ENCODE measurements around the gene MYZAP.
A peak's percentile ranks its signal among the peaks of the same experiment; 100 is the strongest.

The MYZAP gene

GRCh38 chr15:57591822-57592367 is at the start of gene MYZAP:
TSS of gene MYZAP (plus strand) at chr15:57591904. CDS start at chr15:57592035, 131 bp downstream.
- Histone ChIP-seq H2AFZ (ENCODE audit: low read length, unreplicated experiment) (peak within 1 kb of the TSS; percentile 97), H3K79me2 (ENCODE audit: control insufficient read depth, insufficient read depth, low read length, unreplicated experiment) (no peaks in the 10 kb centered on the region), H3K27me3 (ENCODE audit: insufficient read depth, low read length) (no peaks in the 10 kb centered on the region), H3K4me1 (ENCODE audit: control insufficient read depth, insufficient read depth, low read length, unreplicated experiment) (peaks cover 33% of the 10 kb centered on the region), H3K36me3 (ENCODE audit: insufficient read depth, low read length) (no peaks in the 10 kb centered on the region), H3K27ac (ENCODE audit: low read depth, low read length) (no peak within 1 kb of the TSS), H3K4me3 (ENCODE audit: low read depth, low read length) (peak within 1 kb of the TSS; percentile 86)

GRCh38 chr15:57542505-57542817 is 49.2 kb upstream of the MYZAP start:
- H3K4me3 ChIP-seq (ENCODE audit: low read depth, low read length), result no peak overlapping the region
- H3K36me3 ChIP-seq (ENCODE audit: insufficient read depth, low read length), result no peaks in the 10 kb centered on the region
- H3K27ac ChIP-seq (ENCODE audit: low read depth, low read length), result no peak overlapping the region
- H3K27me3 ChIP-seq (ENCODE audit: insufficient read depth, low read length), result no peaks in the 10 kb centered on the region
- peaks cover 5% of the 10 kb centered on the region for H3K4me1 ChIP-seq (ENCODE audit: control insufficient read depth, insufficient read depth, low read length, unreplicated experiment)
- no peak overlapping the region for H2AFZ ChIP-seq (ENCODE audit: low read length, unreplicated experiment)
- H3K79me2 ChIP-seq (ENCODE audit: control insufficient read depth, insufficient read depth, low read length, unreplicated experiment), result no peaks in the 10 kb centered on the region

GRCh38 chr15:57544848-57545480 is 46.7 kb upstream of the MYZAP start:
- H2AFZ ChIP-seq (ENCODE audit: low read length, unreplicated experiment), result no peak overlapping the region
- no peaks in the 10 kb centered on the region for H3K36me3 ChIP-seq (ENCODE audit: insufficient read depth, low read length)
- no peaks in the 10 kb centered on the region for H3K79me2 ChIP-seq (ENCODE audit: control insufficient read depth, insufficient read depth, low read length, unreplicated experiment)
- H3K4me3 ChIP-seq (ENCODE audit: low read depth, low read length), result no peak overlapping the region
- H3K4me1 ChIP-seq (ENCODE audit: control insufficient read depth, insufficient read depth, low read length, unreplicated experiment), result no peaks in the 10 kb centered on the region
- H3K27me3 ChIP-seq (ENCODE audit: insufficient read depth, low read length), result no peaks in the 10 kb centered on the region
- no peak overlapping the region for H3K27ac ChIP-seq (ENCODE audit: low read depth, low read length)

- Histone ChIP-seq H3K36me3 (ENCODE audit: insufficient read depth, low read length) (no peaks in the 10 kb centered on the region), H3K4me3 (ENCODE audit: low read depth, low read length) (no peak overlapping the region), H3K27me3 (ENCODE audit: insufficient read depth, low read length) (no peaks in the 10 kb centered on the region), H3K4me1 (ENCODE audit: control insufficient read depth, insufficient read depth, low read length, unreplicated experiment) (peaks cover 5% of the 10 kb centered on the region), H2AFZ (ENCODE audit: low read length, unreplicated experiment) (no peak overlapping the region), H3K27ac (ENCODE audit: low read depth, low read length) (no peak overlapping the region), H3K79me2 (ENCODE audit: control insufficient read depth, insufficient read depth, low read length, unreplicated experiment) (no peaks in the 10 kb centered on the region)
Measured at GRCh38 chr15:57545995-57546394, 45.7 kb upstream of the MYZAP start.

- no peaks in the 10 kb centered on the region for H3K27me3 ChIP-seq (ENCODE audit: insufficient read depth, low read length)
- H3K4me1 ChIP-seq (ENCODE audit: control insufficient read depth, insufficient read depth, low read length, unreplicated experiment), result peaks cover 18% of the 10 kb centered on the region
- H3K79me2 ChIP-seq (ENCODE audit: control insufficient read depth, insufficient read depth, low read length, unreplicated experiment), result no peaks in the 10 kb centered on the region
- H3K4me3 ChIP-seq (ENCODE audit: low read depth, low read length), result no peak overlapping the region
- no peaks in the 10 kb centered on the region for H3K36me3 ChIP-seq (ENCODE audit: insufficient read depth, low read length)
- no peak overlapping the region for H2AFZ ChIP-seq (ENCODE audit: low read length, unreplicated experiment)
- no peak overlapping the region for H3K27ac ChIP-seq (ENCODE audit: low read depth, low read length)
Measured at GRCh38 chr15:57547243-57547755, 44.4 kb upstream of the MYZAP start.

GRCh38 chr15:57548351-57548750 is 43.4 kb upstream of the MYZAP start:
- no peak overlapping the region for H2AFZ ChIP-seq (ENCODE audit: low read length, unreplicated experiment)
- H3K27me3 ChIP-seq (ENCODE audit: insufficient read depth, low read length), result no peaks in the 10 kb centered on the region
- no peak overlapping the region for H3K4me3 ChIP-seq (ENCODE audit: low read depth, low read length)
- peaks cover 20% of the 10 kb centered on the region for H3K4me1 ChIP-seq (ENCODE audit: control insufficient read depth, insufficient read depth, low read length, unreplicated experiment)
- no peaks in the 10 kb centered on the region for H3K36me3 ChIP-seq (ENCODE audit: insufficient read depth, low read length)
- no peaks in the 10 kb centered on the region for H3K79me2 ChIP-seq (ENCODE audit: control insufficient read depth, insufficient read depth, low read length, unreplicated experiment)
- H3K27ac ChIP-seq (ENCODE audit: low read depth, low read length), result no peak overlapping the region

- Histone ChIP-seq H3K4me3 (ENCODE audit: low read depth, low read length) (no peak overlapping the region), H3K27me3 (ENCODE audit: insufficient read depth, low read length) (no peaks in the 10 kb centered on the region), H3K4me1 (ENCODE audit: control insufficient read depth, insufficient read depth, low read length, unreplicated experiment) (peaks cover 20% of the 10 kb centered on the region), H3K36me3 (ENCODE audit: insufficient read depth, low read length) (no peaks in the 10 kb centered on the region), H2AFZ (ENCODE audit: low read length, unreplicated experiment) (no peak overlapping the region), H3K27ac (ENCODE audit: low read depth, low read length) (no peak overlapping the region), H3K79me2 (ENCODE audit: control insufficient read depth, insufficient read depth, low read length, unreplicated experiment) (no peaks in the 10 kb centered on the region)
Measured at GRCh38 chr15:57548835-57549234, 42.9 kb upstream of the MYZAP start.

- Histone ChIP-seq H3K27me3 (ENCODE audit: insufficient read depth, low read length) (no peaks in the 10 kb centered on the region), H3K27ac (ENCODE audit: low read depth, low read length) (no peak overlapping the region)
Measured at GRCh38 chr15:57549935-57550334, 41.8 kb upstream of the MYZAP start.

GRCh38 chr15:57550640-57551039 is 41.1 kb upstream of the MYZAP start:
- no peak overlapping the region for H3K27ac ChIP-seq (ENCODE audit: low read depth, low read length)
- no peak overlapping the region for H2AFZ ChIP-seq (ENCODE audit: low read length, unreplicated experiment)
- H3K4me3 ChIP-seq (ENCODE audit: low read depth, low read length), result no peak overlapping the region
- H3K36me3 ChIP-seq (ENCODE audit: insufficient read depth, low read length), result no peaks in the 10 kb centered on the region
- no peaks in the 10 kb centered on the region for H3K79me2 ChIP-seq (ENCODE audit: control insufficient read depth, insufficient read depth, low read length, unreplicated experiment)
- no peaks in the 10 kb centered on the region for H3K27me3 ChIP-seq (ENCODE audit: insufficient read depth, low read length)
- H3K4me1 ChIP-seq (ENCODE audit: control insufficient read depth, insufficient read depth, low read length, unreplicated experiment), result peaks cover 20% of the 10 kb centered on the region

More at GRCh38 chr15:57549935-57550334, 41.8 kb upstream of the MYZAP start:
- no peak overlapping the region for H2AFZ ChIP-seq (ENCODE audit: low read length, unreplicated experiment)
- no peaks in the 10 kb centered on the region for H3K79me2 ChIP-seq (ENCODE audit: control insufficient read depth, insufficient read depth, low read length, unreplicated experiment)
- no peaks in the 10 kb centered on the region for H3K36me3 ChIP-seq (ENCODE audit: insufficient read depth, low read length)
- peaks cover 20% of the 10 kb centered on the region for H3K4me1 ChIP-seq (ENCODE audit: control insufficient read depth, insufficient read depth, low read length, unreplicated experiment)
- H3K4me3 ChIP-seq (ENCODE audit: low read depth, low read length), result no peak overlapping the region

- peak overlapping the region; percentile 35 for H3K27ac ChIP-seq (ENCODE audit: low read depth, low read length)
- peak overlapping the region; percentile 82 for H2AFZ ChIP-seq (ENCODE audit: low read length, unreplicated experiment)
- peaks cover 20% of the 10 kb centered on the region for H3K4me1 ChIP-seq (ENCODE audit: control insufficient read depth, insufficient read depth, low read length, unreplicated experiment)
- no peaks in the 10 kb centered on the region for H3K79me2 ChIP-seq (ENCODE audit: control insufficient read depth, insufficient read depth, low read length, unreplicated experiment)
- no peaks in the 10 kb centered on the region for H3K27me3 ChIP-seq (ENCODE audit: insufficient read depth, low read length)
- peak overlapping the region; percentile 23; the same call in 1 of the 2 replicates for H3K4me3 ChIP-seq (ENCODE audit: low read depth, low read length)
- no peaks in the 10 kb centered on the region for H3K36me3 ChIP-seq (ENCODE audit: insufficient read depth, low read length)
Measured at GRCh38 chr15:57551715-57552677, 39.7 kb upstream of the MYZAP start.

All from ACC112 (cell line).